ENCODE measurements around the gene ADAM23.

The ADAM23 gene

GRCh38 chr2:206443735-206444527, 599 bp downstream of the ADAM23 start:
- FAIRE-seq, result no peak

- no peak for FAIRE-seq
Measured at GRCh38 chr2:206445948-206446347, 2.6 kb downstream of the ADAM23 start.

GRCh38 chr2:206452242-206452641, 8.9 kb downstream of the ADAM23 start:
- FAIRE-seq, result no peak

GRCh38 chr2:206452750-206453149, 9.4 kb downstream of the ADAM23 start:
- no peak for FAIRE-seq

GRCh38 chr2:206456078-206456754, 12.9 kb downstream of the ADAM23 start:
- no peak for FAIRE-seq

GRCh38 chr2:206457188-206457634, 13.9 kb downstream of the ADAM23 start:
- no peak for FAIRE-seq

GRCh38 chr2:206462240-206462854, 19.0 kb downstream of the ADAM23 start:
- no peak for FAIRE-seq

- no peak for FAIRE-seq
Measured at GRCh38 chr2:206463685-206464084, 20.4 kb downstream of the ADAM23 start.

GRCh38 chr2:206464597-206464996, 21.3 kb downstream of the ADAM23 start:
- no peak for FAIRE-seq

- no peak for FAIRE-seq
Measured at GRCh38 chr2:206471524-206472062, 28.3 kb downstream of the ADAM23 start.

GRCh38 chr2:206472094-206472493, 28.8 kb downstream of the ADAM23 start:
- FAIRE-seq, result no peak

GRCh38 chr2:206474099-206474498, 30.8 kb downstream of the ADAM23 start:
- no peak for FAIRE-seq

GRCh38 chr2:206477296-206477695, 34.0 kb downstream of the ADAM23 start:
- FAIRE-seq, result no peak

GRCh38 chr2:206478340-206478739, 35.0 kb downstream of the ADAM23 start:
- no peak for FAIRE-seq

- FAIRE-seq, result no peak
Measured at GRCh38 chr2:206480161-206480560, 36.8 kb downstream of the ADAM23 start.

- FAIRE-seq, result no peak
Measured at GRCh38 chr2:206480620-206481019, 37.3 kb downstream of the ADAM23 start.

GRCh38 chr2:206481056-206481455, 37.7 kb downstream of the ADAM23 start:
- FAIRE-seq, result no peak

GRCh38 chr2:206482123-206482522, 38.8 kb downstream of the ADAM23 start:
- no peak for FAIRE-seq

- no peak for FAIRE-seq
Measured at GRCh38 chr2:206482633-206483032, 39.3 kb downstream of the ADAM23 start.

GRCh38 chr2:206488053-206488452, 44.7 kb downstream of the ADAM23 start:
- FAIRE-seq, result no peak

- no peak for FAIRE-seq
Measured at GRCh38 chr2:206488623-206489022, 45.3 kb downstream of the ADAM23 start.

- FAIRE-seq, result no peak
Measured at GRCh38 chr2:206494061-206494460, 50.7 kb downstream of the ADAM23 start.

GRCh38 chr2:206502729-206503128, 59.4 kb downstream of the ADAM23 start:
- no peak for FAIRE-seq

- FAIRE-seq, result no peak
Measured at GRCh38 chr2:206511283-206511682, 68.0 kb downstream of the ADAM23 start.

All from A204.1 (cell line).